ENCODE measurements around the gene SPEG.

The SPEG gene

DNA sequence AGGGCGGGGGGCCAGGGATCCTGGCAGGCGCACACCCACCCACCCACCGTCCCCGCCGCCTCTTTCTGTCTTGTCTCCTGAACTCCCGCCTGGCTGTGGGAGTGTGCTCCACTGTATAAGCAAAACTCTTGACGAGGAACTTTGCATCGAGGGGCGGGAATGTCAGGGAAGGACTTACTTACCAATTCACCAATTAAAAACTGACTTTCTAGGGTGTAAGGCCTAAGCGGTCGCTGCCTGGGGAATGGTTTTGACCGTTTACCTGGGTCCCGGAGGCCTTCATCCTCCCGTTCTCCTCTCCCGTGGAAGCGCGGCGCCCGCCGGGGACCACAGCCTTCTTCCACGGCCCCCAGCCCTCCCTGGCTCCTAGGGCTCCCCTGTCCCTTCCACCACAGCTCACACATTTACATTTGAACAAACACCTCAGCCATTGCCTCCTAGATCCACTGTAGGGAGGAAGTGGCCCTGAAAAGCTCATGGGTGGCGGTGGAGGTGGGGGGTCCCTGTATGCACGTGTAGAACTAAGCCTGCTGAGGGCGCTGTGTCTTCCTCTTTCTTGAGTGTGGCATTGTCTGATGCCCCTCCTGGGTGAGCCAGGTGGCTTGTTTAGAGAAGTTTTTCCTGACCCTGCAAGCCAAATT is 88.5 kb downstream of the SPEG start:
- Histone ChIP-seq H3K79me2 (ENCODE audit: insufficient read depth, low read length) (no peaks in the 10 kb centered on the region), H3K9me2 (ENCODE audit: low read depth, low read length) (no peaks in the 10 kb centered on the region), H3K9ac (ENCODE audit: low read length) (no peak overlapping the region), H3K36me3 (ENCODE audit: insufficient read depth, low read length) (no peaks in the 10 kb centered on the region), H3K4me1 (ENCODE audit: insufficient read depth, low read length, severe bottlenecking) (no peaks in the 10 kb centered on the region), H3K4me3 (ENCODE audit: low read depth, low read length, poor library complexity, severe bottlenecking) (no peak overlapping the region), H3F3A (ENCODE audit: insufficient read depth, low read length) (no peaks in the 10 kb centered on the region), H4K20me1 (ENCODE audit: insufficient read depth, low read length) (no peaks in the 10 kb centered on the region), H3K9me3 (ENCODE audit: low read length) (no peaks in the 10 kb centered on the region), H2AFZ (ENCODE audit: low read length) (no peak overlapping the region), H3K4me2 (ENCODE audit: low read length) (no peak overlapping the region), H3K27me3 (ENCODE audit: insufficient read depth, low read length) (0 out of 2 replicates have a peak, but pooled peaks cover 6% of the 10 kb centered on the region), H3K27ac (ENCODE audit: low read depth, low read length, poor library complexity, severe bottlenecking) (no peak overlapping the region)
- TF ChIP-seq, protein P1, sequence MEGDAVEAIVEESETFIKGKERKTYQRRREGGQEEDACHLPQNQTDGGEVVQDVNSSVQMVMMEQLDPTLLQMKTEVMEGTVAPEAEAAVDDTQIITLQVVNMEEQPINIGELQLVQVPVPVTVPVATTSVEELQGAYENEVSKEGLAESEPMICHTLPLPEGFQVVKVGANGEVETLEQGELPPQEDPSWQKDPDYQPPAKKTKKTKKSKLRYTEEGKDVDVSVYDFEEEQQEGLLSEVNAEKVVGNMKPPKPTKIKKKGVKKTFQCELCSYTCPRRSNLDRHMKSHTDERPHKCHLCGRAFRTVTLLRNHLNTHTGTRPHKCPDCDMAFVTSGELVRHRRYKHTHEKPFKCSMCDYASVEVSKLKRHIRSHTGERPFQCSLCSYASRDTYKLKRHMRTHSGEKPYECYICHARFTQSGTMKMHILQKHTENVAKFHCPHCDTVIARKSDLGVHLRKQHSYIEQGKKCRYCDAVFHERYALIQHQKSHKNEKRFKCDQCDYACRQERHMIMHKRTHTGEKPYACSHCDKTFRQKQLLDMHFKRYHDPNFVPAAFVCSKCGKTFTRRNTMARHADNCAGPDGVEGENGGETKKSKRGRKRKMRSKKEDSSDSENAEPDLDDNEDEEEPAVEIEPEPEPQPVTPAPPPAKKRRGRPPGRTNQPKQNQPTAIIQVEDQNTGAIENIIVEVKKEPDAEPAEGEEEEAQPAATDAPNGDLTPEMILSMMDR (IDR thresholded peaks at IDR 0.05; ENCODE audit: low read length), result no peak
- no peak for TF ChIP-seq EZH2 (IDR thresholded peaks at IDR 0.05; ENCODE audit: borderline replicate concordance, low read length)

DNA sequence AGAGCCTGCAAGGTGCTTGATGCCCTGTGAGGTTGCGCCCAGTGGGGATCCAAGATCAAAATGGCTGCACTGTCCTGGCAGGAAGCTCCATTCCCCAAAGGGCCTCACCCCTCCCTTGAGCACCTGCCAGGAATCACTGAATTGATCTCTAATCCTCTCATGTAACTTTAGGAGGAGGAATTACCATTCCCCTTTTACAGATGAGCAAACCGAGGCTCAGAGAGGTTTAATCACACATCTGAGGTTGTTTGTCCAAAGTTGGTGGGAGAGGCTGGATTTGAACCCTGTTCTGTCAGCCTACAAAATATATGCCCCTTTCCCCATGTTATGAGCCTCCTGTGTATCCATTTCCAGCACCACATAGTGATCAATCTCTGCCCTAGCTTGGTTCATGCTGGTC is 90.2 kb downstream of the SPEG start:
- H3K4me2 ChIP-seq (ENCODE audit: low read length), result no peak overlapping the region
- no peaks in the 10 kb centered on the region for H3K36me3 ChIP-seq (ENCODE audit: insufficient read depth, low read length)
- H3K79me2 ChIP-seq (ENCODE audit: insufficient read depth, low read length), result no peaks in the 10 kb centered on the region
- H4K20me1 ChIP-seq (ENCODE audit: insufficient read depth, low read length), result no peaks in the 10 kb centered on the region
- no peaks in the 10 kb centered on the region for H3K9me3 ChIP-seq (ENCODE audit: low read length)
- no peak overlapping the region for H3K4me3 ChIP-seq (ENCODE audit: low read depth, low read length, poor library complexity, severe bottlenecking)
- no peaks in the 10 kb centered on the region for H3F3A ChIP-seq (ENCODE audit: insufficient read depth, low read length)
- no peaks in the 10 kb centered on the region for H3K9me2 ChIP-seq (ENCODE audit: low read depth, low read length)
- H3K9ac ChIP-seq (ENCODE audit: low read length), result no peak overlapping the region
- no peaks in the 10 kb centered on the region for H3K4me1 ChIP-seq (ENCODE audit: insufficient read depth, low read length, severe bottlenecking)
- TF ChIP-seq EZH2 (IDR thresholded peaks at IDR 0.05; ENCODE audit: borderline replicate concordance, low read length), result no peak
- TF ChIP-seq, protein P1 (IDR thresholded peaks at IDR 0.05; ENCODE audit: low read length), result no peak
- no peak overlapping the region for H3K27ac ChIP-seq (ENCODE audit: low read depth, low read length, poor library complexity, severe bottlenecking)
- H3K27me3 ChIP-seq (ENCODE audit: insufficient read depth, low read length), result peaks cover 6% of the 10 kb centered on the region; the same call in 1 of the 2 replicates
- no peak overlapping the region for H2AFZ ChIP-seq (ENCODE audit: low read length)

DNA sequence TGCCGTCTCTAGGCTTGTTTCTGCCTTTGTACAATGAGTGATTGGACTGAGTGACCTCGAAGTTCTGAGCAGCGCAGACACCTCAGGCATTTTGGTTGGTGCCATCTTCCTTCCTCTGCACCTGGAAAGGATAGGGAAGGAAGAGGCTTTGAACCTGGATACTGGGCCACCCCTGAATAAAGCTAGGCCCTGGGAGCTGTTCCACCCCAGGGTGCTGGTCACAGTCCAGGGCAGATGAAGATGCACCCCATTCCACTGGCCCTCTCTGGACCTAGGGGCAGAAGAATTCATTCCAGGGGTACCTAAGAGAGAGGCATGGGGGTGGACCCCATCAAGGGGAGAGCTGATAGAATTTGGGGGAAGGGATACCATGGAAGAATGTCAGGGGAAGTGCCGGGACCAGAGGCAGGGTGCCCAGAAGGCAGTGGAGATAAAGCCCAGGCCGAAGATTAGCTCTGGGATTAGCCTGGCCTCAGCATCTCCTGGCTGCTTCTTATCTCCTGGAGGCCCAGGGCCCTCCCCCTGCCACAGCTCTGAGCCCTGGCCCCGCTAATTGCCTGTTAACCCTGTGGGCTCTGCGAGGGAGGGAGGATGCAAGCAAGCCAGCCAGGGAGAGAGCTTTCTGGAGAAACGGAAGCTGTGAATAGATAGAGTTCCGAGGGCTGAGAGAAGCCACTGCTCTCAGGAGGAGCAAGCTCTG is 91.0 kb downstream of the SPEG start:
- H3K27ac ChIP-seq (ENCODE audit: low read depth, low read length, poor library complexity, severe bottlenecking), result no peak overlapping the region
- no peak overlapping the region for H3K4me3 ChIP-seq (ENCODE audit: low read depth, low read length, poor library complexity, severe bottlenecking)
- no peaks in the 10 kb centered on the region for H3K4me1 ChIP-seq (ENCODE audit: insufficient read depth, low read length, severe bottlenecking)
- no peak for TF ChIP-seq EZH2 (IDR thresholded peaks at IDR 0.05; ENCODE audit: borderline replicate concordance, low read length)
- TF ChIP-seq, protein P1 (IDR thresholded peaks at IDR 0.05; ENCODE audit: low read length), result no peak
- no peaks in the 10 kb centered on the region for H4K20me1 ChIP-seq (ENCODE audit: insufficient read depth, low read length)
- peaks cover 6% of the 10 kb centered on the region; the same call in 1 of the 2 replicates for H3K27me3 ChIP-seq (ENCODE audit: insufficient read depth, low read length)
- H3K36me3 ChIP-seq (ENCODE audit: insufficient read depth, low read length), result no peaks in the 10 kb centered on the region
- H3K79me2 ChIP-seq (ENCODE audit: insufficient read depth, low read length), result no peaks in the 10 kb centered on the region
- no peaks in the 10 kb centered on the region for H3F3A ChIP-seq (ENCODE audit: insufficient read depth, low read length)
- no peak overlapping the region for H3K9ac ChIP-seq (ENCODE audit: low read length)
- no peak overlapping the region for H2AFZ ChIP-seq (ENCODE audit: low read length)
- H3K9me3 ChIP-seq (ENCODE audit: low read length), result no peaks in the 10 kb centered on the region
- H3K4me2 ChIP-seq (ENCODE audit: low read length), result no peak overlapping the region
- no peaks in the 10 kb centered on the region for H3K9me2 ChIP-seq (ENCODE audit: low read depth, low read length)

Measured in OCI-LY1 (cell line).